ENCODE results near the gene RMC1.
"Not testable (repeated sequence)": the region's sequence is repeated elsewhere in the genome, so short reads cannot be mapped to it uniquely, and the experiment has no call there.

The RMC1 gene

GRCh38 chr18:23503038-23503962 lies at the start of gene RMC1:
Gene RMC1, plus strand, starts transcription at chr18:23503511. Its CDS starts 108 bp downstream, at chr18:23503619.
- DNase-seq (ENCODE audit: low read depth, low spot score): peak; percentile 78

DNA sequence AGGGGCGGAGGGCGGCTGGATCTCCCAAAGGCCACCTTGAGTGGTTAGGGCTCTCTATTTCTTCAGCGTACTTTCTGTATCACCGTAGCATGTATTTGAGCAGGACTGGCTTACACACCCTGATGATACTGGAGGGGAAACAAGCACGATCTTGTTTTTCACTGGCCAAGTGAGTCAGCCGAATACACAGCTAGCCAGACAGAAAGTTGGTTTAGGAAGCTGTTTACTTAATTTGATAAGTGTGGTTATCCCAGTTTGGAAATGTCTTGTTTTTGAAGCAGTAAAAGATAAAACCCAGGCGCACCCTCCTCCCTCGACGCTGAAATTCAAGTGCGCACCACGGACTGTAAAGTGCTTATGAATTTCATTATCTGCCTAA lies 49.6 kb upstream of the RMC1 start:
- no peak for DNase-seq (ENCODE audit: low read depth, low spot score)

DNA sequence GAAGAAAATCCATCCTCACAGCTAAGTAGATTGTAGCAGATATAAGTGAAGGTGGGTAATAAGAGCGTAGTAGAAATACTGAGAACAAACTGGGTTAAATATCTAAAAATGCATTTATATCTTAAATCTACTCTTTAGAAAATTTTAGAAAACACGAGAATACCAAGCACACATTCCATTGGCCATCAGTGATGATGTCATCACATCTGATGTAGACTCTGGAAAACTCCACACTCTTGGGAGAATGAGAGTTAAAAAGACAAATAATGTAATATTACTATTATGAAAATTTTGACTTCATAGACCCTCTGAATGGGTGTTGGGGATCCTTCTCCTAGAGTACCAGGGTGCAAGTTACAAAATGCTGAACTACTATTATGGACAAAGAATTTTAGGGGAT lies 46.5 kb upstream of the RMC1 start:
- DNase-seq (ENCODE audit: low read depth, low spot score): no peak

- no peak for DNase-seq (ENCODE audit: low read depth, low spot score)
These were observed 44.3 kb upstream of the RMC1 start for GRCh38 chr18:23458830-23459529.

DNA sequence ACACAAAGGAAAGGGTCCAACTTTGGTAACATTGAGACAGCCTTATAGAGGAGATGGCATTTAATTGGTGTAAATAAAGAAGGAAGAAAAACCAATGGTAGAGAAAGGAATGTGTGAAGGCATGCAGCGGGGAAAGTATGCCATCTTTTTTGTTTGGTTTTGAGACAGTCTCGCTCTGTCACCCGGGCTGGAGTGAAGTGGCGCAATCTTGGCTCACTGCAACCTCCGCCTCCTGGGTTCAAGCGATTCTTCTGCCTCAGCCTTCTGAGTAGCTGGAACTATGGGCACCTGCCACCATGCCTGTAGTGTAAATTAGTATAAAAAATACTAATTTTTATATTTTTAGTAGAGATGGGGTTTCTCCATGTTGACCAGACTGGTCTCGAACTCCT lies 43.8 kb upstream of the RMC1 start:
- DNase-seq (ENCODE audit: low read depth, low spot score): no peak

GRCh38 chr18:23460285-23461273 lies 42.7 kb upstream of the RMC1 start:
- DNase-seq (ENCODE audit: low read depth, low spot score): no peak

DNA sequence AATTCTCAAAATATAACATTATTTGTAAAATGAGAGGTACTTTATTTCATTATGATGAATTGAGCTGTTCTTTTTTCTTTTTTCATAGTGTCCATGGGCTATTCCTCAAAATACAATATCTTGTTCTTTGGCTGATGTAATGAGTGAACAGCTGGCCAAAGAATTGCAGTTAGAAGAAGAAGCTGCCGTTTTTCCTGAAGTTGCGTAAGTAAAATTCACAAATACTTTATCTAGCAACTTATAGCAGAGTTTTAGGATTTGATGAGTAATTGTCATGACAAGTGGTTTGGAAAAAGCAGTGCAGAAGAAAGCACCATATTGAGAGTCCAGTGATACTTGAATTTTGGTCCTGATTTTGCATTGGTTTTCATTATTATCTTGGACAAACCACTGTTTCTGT lies 40.4 kb upstream of the RMC1 start:
- DNase-seq (ENCODE audit: low read depth, low spot score): no peak

DNA sequence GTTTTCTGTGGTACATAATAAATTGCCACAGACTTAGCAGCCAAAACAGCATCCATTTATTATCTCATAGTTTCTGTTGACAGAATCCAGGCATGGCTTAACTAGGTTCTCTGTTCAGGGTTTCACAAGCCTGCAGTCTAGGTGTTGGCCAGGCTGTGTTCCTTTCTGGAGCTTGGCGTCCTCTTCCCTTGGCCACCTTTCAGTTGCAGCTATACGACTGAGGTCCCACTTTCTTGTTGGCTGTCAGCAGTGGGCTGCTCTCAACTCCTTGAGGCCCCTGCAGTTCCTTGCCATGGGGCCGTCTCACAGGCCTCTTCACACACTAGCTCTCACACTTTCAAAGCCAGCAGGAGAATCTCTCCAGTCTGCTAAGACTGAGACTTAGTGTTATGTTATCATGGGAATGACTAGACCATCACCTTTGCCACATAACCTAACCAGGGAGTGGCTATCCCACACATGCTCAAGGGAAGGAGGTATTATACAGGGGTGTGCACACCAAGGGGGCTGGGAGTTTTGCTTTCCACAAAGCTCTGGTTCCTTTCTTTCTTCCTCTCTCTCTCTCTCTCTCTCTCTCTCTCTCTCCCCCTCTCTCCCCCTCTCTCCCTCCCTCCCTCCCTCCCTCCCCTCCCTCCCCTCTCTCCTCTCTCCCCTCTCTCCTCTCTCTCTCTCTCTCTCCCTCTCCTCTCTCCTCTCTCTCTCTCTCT lies 34.4 kb upstream of the RMC1 start:
- no peak for DNase-seq (ENCODE audit: low read depth, low spot score)

- no peak for DNase-seq (ENCODE audit: low read depth, low spot score)
These were observed 32.5 kb upstream of the RMC1 start for GRCh38 chr18:23470620-23471387.

DNA sequence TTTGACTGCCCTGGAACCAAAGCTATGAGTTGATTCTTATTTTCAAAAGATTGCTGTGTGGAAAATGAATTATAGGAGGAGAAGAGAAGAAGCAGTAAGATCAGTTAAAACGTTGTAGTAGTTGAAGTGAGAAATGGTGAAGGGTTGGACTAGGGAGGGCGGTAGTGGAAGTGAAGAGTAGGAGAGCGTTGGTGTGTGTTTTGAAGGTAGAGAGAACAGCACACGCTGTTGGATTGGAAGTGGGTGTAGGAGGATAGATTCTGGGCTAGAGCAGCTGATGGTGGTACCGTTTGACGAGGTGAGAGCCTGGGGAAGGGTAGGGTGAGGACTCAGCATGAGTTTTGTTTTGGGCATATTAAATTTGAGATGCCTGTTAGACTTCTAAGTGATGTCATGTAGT lies 31.8 kb upstream of the RMC1 start:
- no peak for DNase-seq (ENCODE audit: low read depth, low spot score)

DNA sequence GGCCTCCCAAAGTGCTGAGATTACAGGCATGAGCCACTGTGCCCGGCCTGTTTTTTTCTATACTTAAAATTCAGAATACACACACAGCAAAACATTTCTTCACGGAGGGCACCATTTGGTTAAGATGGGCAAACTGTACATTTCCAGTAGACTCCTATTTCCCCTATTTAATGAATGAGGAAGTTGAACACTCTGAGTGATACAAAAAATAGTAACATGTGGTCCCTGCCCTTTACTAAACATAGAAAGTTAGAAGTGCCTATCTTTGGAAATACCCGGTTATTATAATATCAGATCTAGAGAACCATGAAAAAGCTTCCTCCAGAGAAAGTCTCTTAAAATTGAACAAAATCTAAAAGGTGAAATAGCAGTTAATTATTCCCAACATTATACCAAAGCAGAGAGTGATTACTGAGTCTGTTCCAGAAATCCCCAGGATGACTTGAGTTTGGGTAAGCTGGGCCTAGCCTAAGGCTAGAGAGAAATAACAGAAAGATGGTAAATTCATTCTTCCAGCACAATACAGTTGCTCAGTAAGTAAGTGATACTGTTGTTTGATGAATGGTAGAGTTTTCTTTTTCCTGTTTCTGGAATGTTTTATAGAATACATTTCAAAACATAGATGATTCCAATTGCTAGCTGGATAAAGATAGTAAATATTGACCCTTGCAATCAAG lies 23.3 kb upstream of the RMC1 start:
- no peak for DNase-seq (ENCODE audit: low read depth, low spot score)

DNA sequence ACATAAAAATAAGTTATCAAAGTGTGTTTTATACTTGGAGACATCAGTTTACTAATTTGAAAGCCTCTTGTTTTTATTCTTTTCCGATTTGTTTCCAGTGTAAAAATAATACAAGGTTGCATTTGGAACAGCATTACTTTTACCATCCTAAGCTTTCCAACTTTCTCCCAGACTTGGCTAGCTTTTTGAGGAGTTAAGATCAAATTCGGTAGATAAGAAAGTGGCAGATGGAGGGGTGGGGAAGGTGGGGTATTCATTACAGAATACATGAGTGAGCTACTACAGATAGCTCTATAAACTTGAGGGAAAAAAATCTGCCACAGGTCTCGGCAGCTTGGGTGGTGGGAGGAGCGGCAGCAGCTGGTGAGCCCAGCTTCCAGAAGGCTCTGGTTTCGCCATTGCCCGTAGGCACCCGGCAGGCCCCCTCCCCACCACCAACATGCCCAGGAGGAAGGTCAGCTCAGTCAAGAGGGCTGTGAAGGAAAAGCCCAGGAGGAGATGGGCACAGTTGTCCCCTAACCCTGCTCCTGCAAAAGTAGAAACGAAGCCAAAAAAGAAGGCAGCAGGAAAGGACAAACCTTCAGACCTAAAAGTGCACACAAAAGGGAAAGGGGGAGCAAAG lies 18.6 kb upstream of the RMC1 start:
- no peak for DNase-seq (ENCODE audit: low read depth, low spot score)

GRCh38 chr18:23485386-23485785 lies 17.9 kb upstream of the RMC1 start:
- DNase-seq (ENCODE audit: low read depth, low spot score): no peak

DNA sequence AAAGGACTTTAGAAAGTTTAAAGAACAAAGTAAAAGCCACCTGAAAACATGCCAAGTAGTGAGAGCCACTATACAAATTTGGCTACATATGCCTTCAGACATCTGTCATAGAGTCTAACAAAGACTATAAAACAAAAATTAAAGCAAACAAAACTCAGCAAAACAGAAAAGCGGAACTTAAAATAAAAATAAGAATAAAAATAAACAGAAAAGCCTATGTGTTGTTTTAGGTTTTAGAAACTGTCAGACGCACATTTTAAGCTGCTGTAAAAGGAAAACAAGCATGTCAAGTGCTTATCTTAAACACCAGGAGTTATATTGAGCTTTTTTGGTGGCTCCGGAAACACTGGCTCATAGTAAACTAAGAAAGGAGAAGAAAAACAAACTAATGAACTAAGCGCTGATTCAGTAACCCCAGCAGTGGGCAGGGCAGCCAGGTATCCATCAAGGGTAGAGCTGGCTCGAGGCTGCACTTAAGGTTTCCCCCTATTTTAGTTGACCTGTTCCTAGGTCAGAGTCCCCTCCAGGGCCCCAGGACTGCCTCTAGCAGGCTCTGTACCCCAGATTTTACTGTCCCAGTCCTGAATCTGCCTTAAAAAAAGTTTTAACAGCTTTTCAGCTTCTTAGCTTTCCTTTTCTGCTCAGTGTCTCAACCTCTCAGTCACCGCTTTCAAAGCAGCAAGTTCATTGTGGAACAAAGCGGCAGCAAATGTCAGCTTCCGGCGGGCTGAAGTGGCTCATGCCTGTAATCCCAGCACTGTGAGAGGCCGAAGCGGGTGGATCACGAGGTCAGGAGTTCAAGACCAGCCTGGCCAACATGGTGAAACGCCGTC lies 15.4 kb upstream of the RMC1 start:
- DNase-seq (ENCODE audit: low read depth, low spot score): no peak

DNA sequence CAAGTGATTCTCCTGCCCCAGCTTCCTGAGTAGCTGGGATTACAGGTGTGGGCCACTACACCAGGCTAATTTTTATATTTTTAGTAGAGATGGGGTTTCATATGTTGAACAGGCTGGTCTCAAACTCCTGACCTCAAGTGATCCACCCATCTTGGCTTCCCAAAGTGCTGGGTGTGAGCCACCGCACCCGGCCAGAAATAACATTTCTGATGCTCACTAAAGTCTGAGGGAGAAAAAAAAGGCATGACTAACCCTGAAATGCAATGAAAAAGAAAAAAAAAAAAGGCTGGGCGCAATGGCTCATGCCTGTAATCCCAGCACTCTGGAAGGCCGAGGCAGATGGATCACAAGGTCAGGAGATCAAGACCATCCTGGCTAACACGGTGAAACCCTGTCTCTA lies 13.7 kb upstream of the RMC1 start:
- not testable (repeated sequence) for DNase-seq (ENCODE audit: low read depth, low spot score)

DNA sequence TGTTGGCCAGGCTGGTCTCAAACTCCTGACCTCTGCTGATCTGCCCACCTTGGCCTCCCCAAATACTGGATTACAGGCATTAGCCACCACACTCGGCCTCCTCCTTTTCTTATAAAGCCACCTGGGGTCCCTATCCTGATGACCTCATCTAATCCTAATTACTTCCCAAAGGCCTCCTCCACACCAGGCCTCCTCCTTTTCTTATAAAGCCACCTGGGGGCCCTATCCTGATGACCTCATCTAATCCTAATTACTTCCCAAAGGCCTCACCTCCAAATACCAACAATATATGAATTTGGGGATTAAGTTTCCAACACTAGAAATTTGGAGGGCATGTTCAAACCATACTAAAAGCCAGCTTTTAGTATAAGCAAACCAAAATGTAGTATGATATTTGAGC lies 9.7 kb upstream of the RMC1 start:
- no peak for DNase-seq (ENCODE audit: low read depth, low spot score)

DNA sequence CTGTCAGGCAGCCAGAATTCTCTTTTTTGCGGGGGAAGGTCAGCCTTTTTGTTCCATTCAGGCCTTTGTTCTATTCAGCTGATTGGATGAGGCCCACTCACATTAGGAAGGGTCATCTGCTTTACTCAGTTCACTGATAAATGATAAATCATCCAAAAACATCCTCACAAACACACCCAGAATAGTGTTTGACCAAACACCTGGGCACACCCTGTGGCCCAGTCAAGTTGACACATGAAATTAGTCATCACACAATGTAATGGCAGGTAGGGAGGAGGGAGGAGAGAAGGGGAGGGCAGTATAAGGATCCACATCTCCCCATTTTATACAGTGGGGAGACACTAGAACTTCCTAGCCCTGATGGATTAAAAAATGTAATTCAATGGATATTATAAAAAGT lies 8.3 kb upstream of the RMC1 start:
- no peak for DNase-seq (ENCODE audit: low read depth, low spot score)

- no peak for DNase-seq (ENCODE audit: low read depth, low spot score)
These were observed 7.4 kb upstream of the RMC1 start for GRCh38 chr18:23495723-23496440.
